NCI-H748 (cell line): ENCODE measurements around the gene ZCCHC18.

Experiments used
- DNase-seq: peaks from one replicate; lab custom pipeline; 2025; ENCODE audit not compliant: unreplicated experiment; lab: John Stamatoyannopoulos, UW

The ZCCHC18 gene

GRCh38 chrX:104130808-104131207, 18.5 kb downstream of the ZCCHC18 start:
- DNase-seq = no peak

GRCh38 chrX:104134583-104135261, 22.4 kb downstream of the ZCCHC18 start:
- DNase-seq = no peak

- no peak for DNase-seq
Observed at GRCh38 chrX:104135677-104136076, 23.4 kb downstream of the ZCCHC18 start.

- DNase-seq = peak; percentile 81
Observed at GRCh38 chrX:104136241-104137019, 24.1 kb downstream of the ZCCHC18 start.

GRCh38 chrX:104137496-104137895, 25.2 kb downstream of the ZCCHC18 start:
- DNase-seq = peak; percentile 40

- DNase-seq = no peak
Observed at GRCh38 chrX:104141087-104141760, 28.9 kb downstream of the ZCCHC18 start.

- DNase-seq = no peak
Observed at GRCh38 chrX:104151037-104151436, 38.7 kb downstream of the ZCCHC18 start.

GRCh38 chrX:104156630-104157529, 44.6 kb downstream of the ZCCHC18 start, which contains the start of gene SLC25A53:
SLC25A53 (minus strand) TSS chrX:104157009; CDS start chrX:104105257, 51,752 bp downstream.
- peak; percentile 93 for DNase-seq
